BLaER1 (cell line): ENCODE data around the gene OPRM1.

ENCODE experiments used
- H3K27ac ChIP-seq: shearing (Covaris generic); formaldehyde crosslinking; 2 replicates; pipeline ENCODE4 v1.8.1; 2022
- H3K27me3 ChIP-seq: shearing (Covaris generic); formaldehyde crosslinking; 2 replicates; pipeline ENCODE4 v1.8.1; 2022
- H3K36me3 ChIP-seq: shearing (Covaris generic); formaldehyde crosslinking; 2 replicates; pipeline ENCODE4 v1.8.1; 2022
- H3K4me1 ChIP-seq: shearing (Covaris generic); formaldehyde crosslinking; 2 replicates; pipeline ENCODE4 v1.8.1; 2022
- H3K4me2 ChIP-seq: shearing (Covaris generic); formaldehyde crosslinking; 2 replicates; pipeline ENCODE4 v1.8.1; 2022
- H3K4me3 ChIP-seq: shearing (Covaris generic); formaldehyde crosslinking; 2 replicates; pipeline ENCODE4 v1.8.1; 2022
- H3K9ac ChIP-seq: shearing (Covaris generic); formaldehyde crosslinking; 2 replicates; pipeline ENCODE4 v1.8.1; 2022
- H3K9me3 ChIP-seq: shearing (Covaris generic); formaldehyde crosslinking; 2 replicates; pipeline ENCODE4 v1.8.1; 2022
- H4K20me1 ChIP-seq: shearing (Covaris generic); formaldehyde crosslinking; 2 replicates; pipeline ENCODE4 v1.8.1; 2022
- Cebpa-rat ChIP-seq: shearing (Covaris generic); IDR thresholded peaks from 2 replicates; pipeline ENCODE4 v1.8.1; 2022

Gene OPRM1

GRCh38 chr6:154112181-154112809, 73.3 kb downstream of the OPRM1 start:
- TF ChIP-seq Cebpa-rat: no peak
- H3K4me1 ChIP-seq: no peaks in the 10 kb centered on the region
- H3K9ac ChIP-seq: no peak overlapping the region
- no peak overlapping the region for H3K27ac ChIP-seq
- no peaks in the 10 kb centered on the region for H3K9me3 ChIP-seq
- no peaks in the 10 kb centered on the region for H3K27me3 ChIP-seq
- no peaks in the 10 kb centered on the region for H3K36me3 ChIP-seq
- no peaks in the 10 kb centered on the region for H4K20me1 ChIP-seq
- no peak overlapping the region for H3K4me2 ChIP-seq
- no peak overlapping the region for H3K4me3 ChIP-seq

GRCh38 chr6:154113392-154113791, 74.4 kb downstream of the OPRM1 start:
- Histone ChIP-seq H3K4me2 (no peak overlapping the region), H4K20me1 (no peaks in the 10 kb centered on the region), H3K27me3 (no peaks in the 10 kb centered on the region), H3K36me3 (no peaks in the 10 kb centered on the region), H3K4me1 (no peaks in the 10 kb centered on the region), H3K27ac (no peak overlapping the region), H3K4me3 (no peak overlapping the region), H3K9ac (no peak overlapping the region), H3K9me3 (no peaks in the 10 kb centered on the region)
- TF ChIP-seq Cebpa-rat: no peak

GRCh38 chr6:154117485-154117884, 78.4 kb downstream of the OPRM1 start:
- peaks cover 3% of the 10 kb centered on the region for H3K9me3 ChIP-seq
- no peak overlapping the region for H3K9ac ChIP-seq
- H3K27me3 ChIP-seq: no peaks in the 10 kb centered on the region
- no peaks in the 10 kb centered on the region for H4K20me1 ChIP-seq
- no peak for TF ChIP-seq Cebpa-rat
- no peak overlapping the region for H3K4me3 ChIP-seq
- no peak overlapping the region for H3K4me2 ChIP-seq
- H3K36me3 ChIP-seq: no peaks in the 10 kb centered on the region
- no peak overlapping the region for H3K27ac ChIP-seq
- H3K4me1 ChIP-seq: no peaks in the 10 kb centered on the region

GRCh38 chr6:154122195-154122925, 83.3 kb downstream of the OPRM1 start:
- H3K4me2 ChIP-seq: no peak overlapping the region
- no peak overlapping the region for H3K4me3 ChIP-seq
- no peaks in the 10 kb centered on the region for H3K36me3 ChIP-seq
- peaks cover 14% of the 10 kb centered on the region for H3K9me3 ChIP-seq
- no peaks in the 10 kb centered on the region for H4K20me1 ChIP-seq
- no peak overlapping the region for H3K27ac ChIP-seq
- no peak overlapping the region for H3K9ac ChIP-seq
- TF ChIP-seq Cebpa-rat: no peak
- no peaks in the 10 kb centered on the region for H3K4me1 ChIP-seq
- no peaks in the 10 kb centered on the region for H3K27me3 ChIP-seq

GRCh38 chr6:154123155-154123956, 84.3 kb downstream of the OPRM1 start:
- Histone ChIP-seq H3K9ac (no peak overlapping the region), H3K27me3 (no peaks in the 10 kb centered on the region), H3K4me1 (no peaks in the 10 kb centered on the region), H3K27ac (no peak overlapping the region), H3K4me3 (no peak overlapping the region), H3K36me3 (no peaks in the 10 kb centered on the region), H3K9me3 (peaks cover 14% of the 10 kb centered on the region), H3K4me2 (no peak overlapping the region), H4K20me1 (no peaks in the 10 kb centered on the region)
- TF ChIP-seq Cebpa-rat: no peak

- Histone ChIP-seq H3K9me3 (peaks cover 14% of the 10 kb centered on the region), H3K9ac (no peak overlapping the region), H3K27me3 (no peaks in the 10 kb centered on the region), H3K27ac (no peak overlapping the region), H3K4me1 (no peaks in the 10 kb centered on the region), H3K4me3 (no peak overlapping the region), H3K4me2 (no peak overlapping the region), H3K36me3 (no peaks in the 10 kb centered on the region), H4K20me1 (no peaks in the 10 kb centered on the region)
- TF ChIP-seq Cebpa-rat: no peak
These were observed 86.4 kb downstream of the OPRM1 start for GRCh38 chr6:154125421-154125820.

- Histone ChIP-seq H4K20me1 (no peaks in the 10 kb centered on the region), H3K4me1 (0 out of 2 replicates have a peak, but pooled peaks cover 4% of the 10 kb centered on the region), H3K9me3 (peaks cover 9% of the 10 kb centered on the region), H3K4me2 (no peak overlapping the region), H3K27me3 (no peaks in the 10 kb centered on the region), H3K27ac (no peak overlapping the region), H3K4me3 (no peak overlapping the region), H3K36me3 (no peaks in the 10 kb centered on the region), H3K9ac (no peak overlapping the region)
- TF ChIP-seq Cebpa-rat: no peak
These were observed 88.6 kb downstream of the OPRM1 start for GRCh38 chr6:154127657-154128056.

GRCh38 chr6:154134471-154135147, 95.6 kb downstream of the OPRM1 start:
- Histone ChIP-seq H3K27ac (no peak overlapping the region), H3K9ac (no peak overlapping the region), H3K9me3 (no peaks in the 10 kb centered on the region), H3K4me2 (no peak overlapping the region), H3K36me3 (no peaks in the 10 kb centered on the region), H3K4me1 (0 out of 2 replicates have a peak, but pooled peaks cover 4% of the 10 kb centered on the region), H3K4me3 (no peak overlapping the region), H4K20me1 (no peaks in the 10 kb centered on the region), H3K27me3 (no peaks in the 10 kb centered on the region)
- no peak for TF ChIP-seq Cebpa-rat

- Histone ChIP-seq H3K36me3 (no peaks in the 10 kb centered on the region), H3K4me1 (no peaks in the 10 kb centered on the region), H4K20me1 (no peaks in the 10 kb centered on the region), H3K4me2 (no peak overlapping the region), H3K27me3 (no peaks in the 10 kb centered on the region), H3K9ac (no peak overlapping the region), H3K27ac (no peak overlapping the region), H3K9me3 (no peaks in the 10 kb centered on the region), H3K4me3 (no peak overlapping the region)
- no peak for TF ChIP-seq Cebpa-rat
These were observed 99.8 kb downstream of the OPRM1 start for GRCh38 chr6:154138793-154139192.

- Histone ChIP-seq H3K9ac (no peak overlapping the region), H4K20me1 (no peaks in the 10 kb centered on the region), H3K4me3 (no peak overlapping the region), H3K4me2 (no peak overlapping the region), H3K4me1 (no peaks in the 10 kb centered on the region), H3K36me3 (no peaks in the 10 kb centered on the region), H3K27ac (no peak overlapping the region), H3K27me3 (no peaks in the 10 kb centered on the region), H3K9me3 (no peaks in the 10 kb centered on the region)
- TF ChIP-seq Cebpa-rat: no peak
These were observed 100.9 kb downstream of the OPRM1 start for GRCh38 chr6:154139892-154140291.
